Head of caudate nucleus (tissue), 42 donors: ENCODE measurements around the gene FBXW12.
A peak's percentile ranks its signal among the peaks of the same experiment; 100 is the strongest.

Experiments used
- DNase-seq, 42 donors: peaks; one replicate each; pipeline versions ENCODE4 v3.0.0 to v3.0.0-alpha.2; 2020 to 2021; ENCODE audit warnings: mixed read lengths in 7 of 42
- intact Hi-C: fragments of 100-400 bp; cut with DNase I; formaldehyde crosslinking; loops from one replicate; pipeline ENCODE4 v1.15.0; 2022

FBXW12 gene

GRCh38 chr3:48405343-48405881, 33.4 kb downstream of the FBXW12 start:
- DNase-seq, result peak in 17 of 42 donors; percentile 1 to 43 (median 15)
- intact Hi-C loops, result no loop called here

DNA sequence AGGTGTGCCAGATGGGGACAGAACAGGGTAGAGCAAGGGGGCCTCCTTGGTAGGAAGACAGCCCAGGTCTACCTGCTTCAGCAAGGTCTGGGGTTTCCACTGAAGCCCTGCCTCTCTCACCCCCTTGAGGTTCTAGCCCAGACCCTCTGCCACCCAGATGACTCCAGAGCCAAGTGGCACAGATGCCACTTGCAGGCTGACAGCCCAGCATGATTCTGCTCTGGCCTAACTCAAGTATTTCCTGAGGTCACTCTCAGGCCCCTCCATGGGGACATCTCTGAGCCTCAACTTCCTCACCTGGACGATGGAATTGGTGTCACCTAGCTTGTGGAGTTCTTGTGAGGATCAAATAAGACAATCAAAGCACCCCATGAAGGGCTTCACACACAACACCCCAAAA, 34.0 kb downstream of the FBXW12 start:
- DNase-seq, result peak in 7 of 42 donors; percentile 7 to 33 (median 16)
- intact Hi-C loops, result no loop called here

- intact Hi-C loops, result no loop called here
- peak in 17 of 42 donors; percentile 0 to 32 (median 10) for DNase-seq
Observed at GRCh38 chr3:48406443-48407431, 34.7 kb downstream of the FBXW12 start.

- intact Hi-C loops, result no loop called here
- peak in 16 of 42 donors; percentile 0 to 33 (median 5) for DNase-seq
Observed at GRCh38 chr3:48407542-48408099, 35.6 kb downstream of the FBXW12 start.

- intact Hi-C loops, result no loop called here
- DNase-seq, result peak in 24 of 42 donors; percentile 0 to 38 (median 8)
Observed at GRCh38 chr3:48408823-48409281, 36.8 kb downstream of the FBXW12 start.

DNA sequence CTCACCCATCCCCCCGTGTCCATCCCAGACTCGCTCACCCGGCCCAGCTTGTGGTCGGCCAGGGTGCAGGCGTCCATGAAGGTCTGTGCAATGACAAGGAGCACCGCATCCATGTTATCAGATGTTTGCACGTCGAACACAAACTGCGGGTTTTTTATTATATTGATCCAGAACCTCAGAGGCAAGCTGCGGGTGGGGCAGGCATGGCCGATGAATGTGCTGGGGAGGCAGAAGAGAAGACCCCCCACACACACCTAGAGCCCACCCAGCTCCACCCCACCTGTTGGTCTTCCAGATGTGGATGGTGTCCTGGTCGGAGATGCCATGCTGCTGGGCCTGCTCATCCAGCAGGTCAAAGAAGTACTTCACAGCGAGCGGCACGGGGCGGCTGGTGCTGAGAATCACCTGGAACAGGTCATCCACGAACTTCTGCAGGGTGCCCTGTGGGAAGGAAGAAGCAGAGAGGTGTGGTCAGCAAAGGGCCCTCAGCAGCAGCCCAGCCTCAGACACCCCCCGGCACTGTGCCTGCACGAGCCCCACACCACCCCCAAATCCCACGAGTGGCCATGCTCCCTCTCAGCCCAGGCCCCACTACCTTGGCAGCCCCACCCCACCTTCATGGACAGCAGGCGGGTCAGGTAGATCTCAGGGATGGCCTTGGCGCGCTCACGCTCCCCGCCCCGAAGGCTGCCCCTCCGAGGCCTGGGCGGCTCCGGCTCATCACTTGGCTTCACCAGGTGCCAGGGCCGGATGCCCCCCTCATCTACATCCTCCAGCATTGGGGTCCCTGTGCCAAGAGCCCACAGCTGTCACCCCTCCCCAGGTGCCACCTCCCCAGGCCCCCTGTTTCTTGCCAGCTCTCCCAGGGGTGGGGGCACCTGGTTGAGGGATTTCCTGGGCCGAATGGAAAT, 37.5 kb downstream of the FBXW12 start:
- intact Hi-C loops, result no loop called here
- DNase-seq, result peak in 23 of 42 donors; percentile 0 to 39 (median 9)

DNA sequence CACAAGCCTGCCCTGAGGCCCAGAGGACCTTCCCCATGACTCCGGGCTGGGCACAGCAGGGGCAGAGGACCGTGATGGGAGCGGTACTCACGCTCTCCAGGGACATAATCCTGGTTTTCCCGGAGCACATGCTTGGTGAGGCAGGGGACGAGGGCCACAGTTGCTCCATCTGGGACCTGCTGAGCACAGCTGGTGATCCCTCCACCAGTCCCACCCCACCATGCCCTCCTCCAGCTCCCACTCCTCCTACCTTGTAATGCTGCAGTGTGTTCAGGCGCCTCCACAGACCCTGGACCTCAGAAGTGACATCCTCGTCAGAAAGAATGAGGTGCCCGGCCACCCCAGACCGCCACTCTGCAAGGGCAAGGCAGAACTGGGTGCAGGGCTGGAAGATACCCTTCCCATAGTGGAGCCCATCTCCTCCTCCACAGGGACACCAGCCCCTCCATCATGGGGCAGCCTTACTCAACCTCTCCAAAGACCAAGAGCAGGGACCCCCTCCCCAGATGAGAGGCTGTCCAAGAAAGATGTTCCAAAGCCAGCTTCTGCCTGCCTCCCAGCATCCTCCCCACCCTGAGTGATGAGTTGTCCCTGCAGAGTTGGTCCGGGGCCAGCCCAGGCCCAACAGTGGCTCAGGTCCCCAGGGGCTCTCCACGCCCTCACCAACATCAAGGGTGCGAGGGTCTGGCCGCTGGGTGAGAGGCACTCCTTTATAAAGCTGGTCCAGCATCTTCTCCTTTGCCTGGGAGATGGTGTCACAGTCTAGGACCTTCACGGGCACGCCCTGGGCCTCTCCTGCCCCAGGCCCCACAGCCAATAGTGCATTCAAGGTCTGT, 38.4 kb downstream of the FBXW12 start:
- DNase-seq, result peak in 21 of 42 donors; percentile 1 to 32 (median 9)
- intact Hi-C loops, result no loop called here

GRCh38 chr3:48411041-48411588, 39.1 kb downstream of the FBXW12 start:
- peak in 13 of 42 donors; percentile 0 to 16 (median 8) for DNase-seq

GRCh38 chr3:48411606-48412374, 39.8 kb downstream of the FBXW12 start:
- DNase-seq, result peak in 12 of 42 donors; percentile 1 to 21 (median 4)
- intact Hi-C loops, result no loop called here

More at GRCh38 chr3:48411041-48411588, 39.1 kb downstream of the FBXW12 start:
- intact Hi-C loops, result no loop called here

GRCh38 chr3:48412375-48413001, 40.5 kb downstream of the FBXW12 start:
- intact Hi-C loops, result no loop called here
- DNase-seq, result peak in 9 of 42 donors; percentile 2 to 29 (median 12)

DNA sequence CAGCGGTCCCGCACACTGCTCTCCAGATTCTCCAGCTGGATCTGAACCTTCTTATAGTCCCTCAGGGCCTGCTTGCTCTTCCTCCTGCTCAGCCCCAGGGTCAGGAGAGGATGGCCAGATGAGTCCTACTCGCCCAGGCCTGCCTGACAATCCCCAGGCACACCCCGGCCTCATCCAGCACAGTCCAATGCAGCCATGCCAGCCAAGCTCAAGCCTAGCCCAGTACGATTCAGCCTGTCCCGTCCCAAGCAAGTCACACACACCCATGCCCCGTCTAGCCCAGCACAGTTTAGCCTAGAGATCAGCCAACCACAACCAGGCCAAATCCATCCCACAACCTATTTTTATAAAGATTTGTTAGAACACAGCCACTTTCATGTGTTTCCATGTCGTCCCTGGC, 41.1 kb downstream of the FBXW12 start:
- intact Hi-C loops, result no loop called here
- DNase-seq, result peak in 8 of 42 donors; percentile 0 to 24 (median 6)

DNA sequence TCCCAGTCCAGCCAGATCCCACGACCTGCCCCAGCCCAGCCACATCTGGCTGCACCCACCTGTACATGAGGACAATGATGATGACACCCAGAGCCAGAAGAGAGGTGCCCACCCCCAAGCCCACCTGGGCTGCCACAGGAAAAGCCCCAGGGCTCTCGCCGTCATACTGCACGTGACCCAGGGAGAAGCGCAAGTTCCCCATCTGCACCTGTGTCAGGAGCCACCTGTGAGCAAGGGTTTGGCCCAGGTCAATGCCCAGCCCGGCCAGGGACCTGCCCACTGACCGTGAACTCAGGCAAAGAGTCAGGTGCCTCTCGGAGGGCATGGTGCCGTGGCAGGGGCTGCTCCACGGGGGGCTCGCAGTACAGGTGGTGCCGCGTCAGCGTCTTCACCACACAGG, 41.6 kb downstream of the FBXW12 start:
- DNase-seq, result peak in 3 of 42 donors; percentile 5 to 17 (median 7)
- intact Hi-C loops, result no loop called here

- intact Hi-C loops, result no loop called here
- DNase-seq, result peak in 37 of 42 donors; percentile 44 to 87 (median 64)
Observed at GRCh38 chr3:48414376-48415250, 42.6 kb downstream of the FBXW12 start.

DNA sequence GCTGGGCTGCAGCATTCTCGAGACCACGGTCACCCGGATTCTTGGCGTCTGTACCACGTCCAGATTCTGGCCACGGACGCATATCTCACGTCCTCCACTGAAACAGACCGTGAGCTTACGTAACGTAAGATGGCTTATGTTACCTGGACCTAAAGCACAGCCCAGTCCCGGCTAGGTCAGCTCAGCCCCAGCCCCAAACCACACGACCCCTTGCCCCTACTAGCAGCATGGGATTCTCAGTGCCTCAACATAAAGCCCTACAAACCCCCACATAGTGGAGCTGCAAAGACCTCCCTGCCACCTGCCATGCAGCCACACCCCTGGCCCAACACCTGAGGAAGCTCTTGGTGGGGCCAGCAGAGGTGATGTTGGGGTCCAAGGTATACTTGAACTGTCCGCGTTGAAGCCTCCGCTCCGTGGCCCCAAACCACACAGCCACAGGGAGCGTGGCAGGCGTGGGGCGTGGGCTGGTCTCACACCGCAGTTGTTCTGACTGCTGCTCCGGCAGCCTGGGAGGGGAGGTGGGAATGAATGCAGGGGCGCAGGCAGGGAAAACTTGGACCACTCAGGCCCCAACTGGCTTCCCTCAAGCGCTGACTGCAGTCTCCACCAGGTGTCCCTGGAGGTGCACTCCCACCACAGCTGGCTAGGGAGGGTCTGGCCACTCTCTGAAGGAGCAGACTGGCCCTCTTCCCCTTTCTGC, 43.4 kb downstream of the FBXW12 start:
- DNase-seq, result no peak

DNA sequence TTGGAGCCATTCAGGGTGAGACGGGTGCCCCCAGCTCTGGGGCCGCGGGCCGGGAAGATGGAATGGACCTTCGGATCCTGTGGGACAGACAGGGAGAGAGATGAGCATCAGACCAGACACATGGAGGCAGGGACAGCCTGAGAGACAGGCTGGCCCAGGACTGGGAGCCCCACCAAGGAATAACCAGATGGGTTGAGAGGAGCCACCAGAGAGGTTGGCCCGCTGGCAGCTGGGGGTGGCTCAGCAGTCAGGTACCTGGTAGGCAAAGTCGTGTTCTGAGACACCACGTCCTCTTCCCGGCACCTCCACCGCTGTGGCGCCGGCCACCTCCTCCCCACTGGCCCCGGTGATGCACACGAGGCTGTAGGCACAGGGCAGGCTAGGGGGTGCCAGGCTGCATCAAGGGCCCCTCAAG, 44.1 kb downstream of the FBXW12 start:
- intact Hi-C loops, result no loop called here
- DNase-seq, result no peak

More for the DNA sequence above, 43.4 kb downstream of the FBXW12 start:
- intact Hi-C loops, result no loop called here
